Upper lobe of left lung (tissue), 6 donors: ENCODE results near the gene LYPLA2. TPM values are rescaled to one million over a fixed set of nuclear protein-coding genes. Genes with fewer than 3 reads are reported as not detected.

Experiments used
- ATAC-seq, 2 donors: fragments of 200-7000 bp; cut with Tn5 transposase; one replicate each; pipeline ENCODE4 v1.9.1; 2022; ENCODE audit warnings: mild to moderate bottlenecking in 2 of 2, moderate library complexity in 2 of 2; ENCODE audit not compliant: low FRiP score in 2 of 2
- DNase-seq, 2 donors: peaks; one replicate each; pipeline ENCODE4 v3.0.0-alpha.2; 2019 to 2020
- H3K27ac ChIP-seq, 4 donors: fragments of 200-600 bp; sonication (generic); one replicate each; pipeline ENCODE4 v1.5.1; 2016 to 2019
- H3K27me3 ChIP-seq, 4 donors: fragments of 200-600 bp; sonication (generic); one replicate each; pipeline ENCODE4 v1.5.1; 2017 to 2019
- H3K36me3 ChIP-seq, 4 donors: fragments of 200-600 bp; sonication (generic); one replicate each; pipeline ENCODE4 v1.5.1; 2016 to 2019
- H3K4me1 ChIP-seq, 4 donors: fragments of 200-600 bp; sonication (generic); one replicate each; pipeline ENCODE4 v1.5.1; 2018 to 2019
- H3K4me3 ChIP-seq, 4 donors: fragments of 200-600 bp; sonication (generic); one replicate each; pipeline ENCODE4 v1.5.1; 2017 to 2019; ENCODE audit warnings: mild to moderate bottlenecking in 2 of 4, moderate library complexity in 1 of 4
- H3K9me3 ChIP-seq, 4 donors: fragments of 200-600 bp; sonication (generic); one replicate each; pipeline ENCODE4 v1.5.1; 2018 to 2019
- EP300 ChIP-seq, 4 donors: sonication (generic); formaldehyde crosslinking; IDR thresholded peaks; one replicate each; pipeline ENCODE4 v1.5.1; 2017; ENCODE audit warnings: antibody characterized with exemption in 4 of 4, control low read depth in 2 of 4
- POLR2A ChIP-seq, 4 donors: fragments of 450-650 bp; IDR thresholded peaks; one replicate each; pipeline ENCODE4 v1.5.1; 2016 to 2017; ENCODE audit warnings: antibody characterized with exemption in 4 of 4, mild to moderate bottlenecking in 2 of 4
- POLR2AphosphoS5 ChIP-seq, 2 donors: sonication (generic); formaldehyde crosslinking; IDR thresholded peaks; one replicate each; pipeline ENCODE4 v1.5.1; 2017; ENCODE audit warnings: antibody characterized with exemption in 2 of 2
- whole genome bisulfite sequencing, 2 donors: methylation state at CpG; one replicate each; pipeline ENCODE4 v1.1.5; 2017 to 2018; 5-methylcytosine and 5-hydroxymethylcytosine counted together
- total RNA-seq, 6 donors: library from RNA; depleted of rRNA in 4 of 6; stranded (reverse); fragments of >200 nt in 4 of 6; gene quantifications; one replicate each; pipeline versions ENCODE4 v1.1.0 to v1.2.1, GENCODE V29; 2016 to 2021
- TF ChIP-seq, protein P1 (sequence below), 6 experiments: fragments of 450-650 bp in 4 of 6; fragments of 200-600 bp in 2 of 6; sonication (generic) in 2 of 6; IDR thresholded peaks; one replicate each; pipeline ENCODE4 v1.5.1; 2016 to 2019; ENCODE audit warnings: antibody characterized with exemption in 6 of 6
- donor health status: DM: no; HTN: no; CAD: no; lungs with moderate emphysema.
- donor health status: DM: no; HTN: yes; CAD: no; lungs with severe emphysema.

The LYPLA2 gene
- total RNA-seq, 6 donors from 2014 or later: 38.5 to 84.1 (median 59.9) TPM

DNA sequence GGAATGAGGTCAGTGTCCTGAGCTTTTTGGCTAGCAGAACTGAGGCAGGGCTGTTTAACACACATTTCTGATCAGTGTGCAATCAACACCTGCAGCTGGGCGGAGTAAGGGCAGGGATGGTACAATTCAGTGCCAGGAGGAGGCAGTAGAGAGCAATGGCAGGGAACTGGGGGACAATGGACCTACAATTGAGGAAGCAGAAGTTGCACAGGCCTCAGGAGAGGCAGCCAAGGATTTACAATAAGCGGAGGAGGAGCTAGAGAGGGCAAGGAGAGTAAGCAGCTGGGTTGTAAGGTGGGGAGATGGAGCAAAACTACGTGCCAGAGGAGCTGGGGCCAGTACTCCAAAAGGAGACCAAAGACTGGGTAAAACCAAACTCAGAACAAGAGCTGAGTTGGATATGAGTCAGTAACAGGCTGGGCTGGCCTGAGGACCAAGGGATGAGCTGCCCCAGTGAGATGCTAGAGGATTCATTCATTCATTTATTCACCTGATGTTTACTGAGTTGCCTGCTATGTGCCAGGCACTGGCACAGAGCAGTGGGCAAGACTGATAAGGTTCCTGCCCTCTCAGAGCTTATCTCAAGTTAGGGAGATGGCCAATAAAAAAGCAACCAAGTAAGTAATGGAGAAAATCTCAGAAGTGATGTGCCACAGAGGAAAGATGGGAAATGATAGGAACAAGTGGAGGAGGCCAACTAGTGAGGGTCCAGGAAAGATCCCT, 20.0 kb downstream of the LYPLA2 start:
- WGBS, 2 donors: 51 to 59% methylated on average over 3 of the region's 3 CpGs
- peak in 1 of 2 donors; percentile 71 for DNase-seq
- peaks cover 0 to 63% (median 33%) of the 10 kb centered on the region in 4 donors for H3K36me3 ChIP-seq
- H3K27me3 ChIP-seq: no peaks in the 10 kb centered on the region
- ATAC-seq: peak; percentile 82 to 89
- peak overlapping the region in 1 of 4 donors; percentile 57 for H3K27ac ChIP-seq
- H3K4me1 ChIP-seq: peaks cover 0 to 13% (median 5%) of the 10 kb centered on the region in 4 donors
- no peak overlapping the region for H3K4me3 ChIP-seq
- H3K9me3 ChIP-seq: no peaks in the 10 kb centered on the region
- TF ChIP-seq, protein P1, sequence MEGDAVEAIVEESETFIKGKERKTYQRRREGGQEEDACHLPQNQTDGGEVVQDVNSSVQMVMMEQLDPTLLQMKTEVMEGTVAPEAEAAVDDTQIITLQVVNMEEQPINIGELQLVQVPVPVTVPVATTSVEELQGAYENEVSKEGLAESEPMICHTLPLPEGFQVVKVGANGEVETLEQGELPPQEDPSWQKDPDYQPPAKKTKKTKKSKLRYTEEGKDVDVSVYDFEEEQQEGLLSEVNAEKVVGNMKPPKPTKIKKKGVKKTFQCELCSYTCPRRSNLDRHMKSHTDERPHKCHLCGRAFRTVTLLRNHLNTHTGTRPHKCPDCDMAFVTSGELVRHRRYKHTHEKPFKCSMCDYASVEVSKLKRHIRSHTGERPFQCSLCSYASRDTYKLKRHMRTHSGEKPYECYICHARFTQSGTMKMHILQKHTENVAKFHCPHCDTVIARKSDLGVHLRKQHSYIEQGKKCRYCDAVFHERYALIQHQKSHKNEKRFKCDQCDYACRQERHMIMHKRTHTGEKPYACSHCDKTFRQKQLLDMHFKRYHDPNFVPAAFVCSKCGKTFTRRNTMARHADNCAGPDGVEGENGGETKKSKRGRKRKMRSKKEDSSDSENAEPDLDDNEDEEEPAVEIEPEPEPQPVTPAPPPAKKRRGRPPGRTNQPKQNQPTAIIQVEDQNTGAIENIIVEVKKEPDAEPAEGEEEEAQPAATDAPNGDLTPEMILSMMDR (IDR thresholded peaks at IDR 0.05): peak; percentile 24 to 73 (median 63)
- no peak for TF ChIP-seq EP300 (IDR thresholded peaks at IDR 0.05)

DNA sequence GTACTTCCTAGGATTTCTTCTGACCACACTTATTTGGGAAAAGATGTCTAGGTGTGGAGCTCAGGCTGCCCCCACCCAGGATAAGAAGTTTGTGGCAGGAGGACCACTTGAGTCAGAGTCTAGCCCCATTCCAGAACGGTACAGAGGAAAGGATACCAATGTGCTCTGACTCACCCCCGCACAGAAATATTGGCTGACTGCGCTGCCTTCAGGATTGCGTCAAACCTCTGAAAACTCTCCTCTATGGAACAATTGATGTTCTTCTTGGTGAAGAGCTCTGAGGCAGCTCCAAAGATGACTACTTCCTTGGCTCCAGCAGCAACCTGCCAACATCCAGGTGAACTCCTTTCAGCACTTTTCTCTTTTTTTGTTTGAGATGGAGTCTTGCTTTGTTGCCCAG, 23.1 kb downstream of the LYPLA2 start:
- no peak overlapping the region for H3K4me3 ChIP-seq
- WGBS, 2 donors: 83 to 91% methylated on average over 4 of the region's 4 CpGs
- TF ChIP-seq POLR2AphosphoS5 (IDR thresholded peaks at IDR 0.05) (no peak), POLR2A (IDR thresholded peaks at IDR 0.05) (no peak), EP300 (IDR thresholded peaks at IDR 0.05) (no peak)
- TF ChIP-seq, protein P1 (IDR thresholded peaks at IDR 0.05): no peak
- DNase-seq (no peak), ATAC-seq (no peak)
- H3K27me3 ChIP-seq: no peaks in the 10 kb centered on the region
- H3K27ac ChIP-seq: no peak overlapping the region
- H3K9me3 ChIP-seq: no peaks in the 10 kb centered on the region
- peaks cover 6 to 75% (median 54%) of the 10 kb centered on the region in 4 donors for H3K36me3 ChIP-seq
- peaks cover 0 to 13% (median 5%) of the 10 kb centered on the region in 4 donors for H3K4me1 ChIP-seq

DNA sequence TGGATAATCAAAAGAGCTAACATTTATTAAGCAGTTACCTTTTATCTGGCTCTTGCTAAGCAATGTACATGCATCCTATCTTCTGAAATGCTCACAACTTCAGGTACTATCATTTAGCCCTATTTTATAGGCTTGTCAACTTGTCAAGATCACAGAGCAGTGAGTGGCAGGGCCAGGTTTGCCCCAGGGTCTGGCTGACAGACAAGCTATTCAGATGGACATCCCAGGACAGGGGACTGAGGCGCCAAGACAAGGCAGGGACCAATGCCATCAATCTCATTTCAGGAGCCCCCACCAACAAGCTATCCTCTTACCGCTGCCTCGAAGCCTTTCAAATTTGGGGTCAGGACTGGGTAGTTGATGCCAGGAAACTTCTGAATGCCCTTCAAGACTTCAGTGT, 25.4 kb downstream of the LYPLA2 start:
- Histone ChIP-seq H3K4me3 (no peak overlapping the region), H3K9me3 (no peaks in the 10 kb centered on the region), H3K27me3 (no peaks in the 10 kb centered on the region), H3K4me1 (no peaks in the 10 kb centered on the region), H3K36me3 (peaks cover 6 to 82% (median 57%) of the 10 kb centered on the region in 4 donors), H3K27ac (no peak overlapping the region)
- WGBS, 2 donors: 91% methylated on average over 3 of the region's 3 CpGs; no CpG with 5 or more reads in 1 of the 2 donors
- TF ChIP-seq POLR2A (IDR thresholded peaks at IDR 0.05): no peak
- TF ChIP-seq EP300 (IDR thresholded peaks at IDR 0.05): no peak
- no peak for TF ChIP-seq POLR2AphosphoS5 (IDR thresholded peaks at IDR 0.05)
- TF ChIP-seq, protein P1 (IDR thresholded peaks at IDR 0.05): no peak
- no peak for ATAC-seq
- no peak for DNase-seq

DNA sequence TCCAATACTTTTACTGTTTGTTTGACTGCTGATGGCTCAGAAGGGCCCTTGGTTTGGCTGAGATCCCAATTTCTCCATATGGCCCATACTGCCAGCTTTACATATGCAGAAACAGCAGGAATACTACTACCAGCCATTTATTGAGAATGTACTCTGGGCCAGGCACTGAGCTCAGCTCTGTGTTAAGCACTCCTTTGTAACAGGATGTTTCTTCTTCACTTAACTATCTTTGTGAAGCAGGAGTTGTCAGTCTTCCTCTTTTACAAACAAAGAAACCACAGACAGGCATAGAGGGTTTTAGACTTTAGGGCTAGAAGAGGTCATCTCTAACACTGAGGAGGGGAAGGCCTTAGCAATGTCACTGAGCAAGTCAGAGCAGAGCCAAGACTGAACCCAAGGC, 26.0 kb downstream of the LYPLA2 start:
- no peak overlapping the region for H3K4me3 ChIP-seq
- no peak for TF ChIP-seq EP300 (IDR thresholded peaks at IDR 0.05)
- TF ChIP-seq, protein P1 (IDR thresholded peaks at IDR 0.05): no peak
- TF ChIP-seq POLR2AphosphoS5 (IDR thresholded peaks at IDR 0.05): no peak
- no peak for TF ChIP-seq POLR2A (IDR thresholded peaks at IDR 0.05)
- H3K4me1 ChIP-seq: no peaks in the 10 kb centered on the region
- ATAC-seq (no peak), DNase-seq (no peak)
- no peak overlapping the region for H3K27ac ChIP-seq
- H3K9me3 ChIP-seq: no peaks in the 10 kb centered on the region
- H3K36me3 ChIP-seq: peaks cover 6 to 76% (median 56%) of the 10 kb centered on the region in 4 donors
- no peaks in the 10 kb centered on the region for H3K27me3 ChIP-seq

DNA sequence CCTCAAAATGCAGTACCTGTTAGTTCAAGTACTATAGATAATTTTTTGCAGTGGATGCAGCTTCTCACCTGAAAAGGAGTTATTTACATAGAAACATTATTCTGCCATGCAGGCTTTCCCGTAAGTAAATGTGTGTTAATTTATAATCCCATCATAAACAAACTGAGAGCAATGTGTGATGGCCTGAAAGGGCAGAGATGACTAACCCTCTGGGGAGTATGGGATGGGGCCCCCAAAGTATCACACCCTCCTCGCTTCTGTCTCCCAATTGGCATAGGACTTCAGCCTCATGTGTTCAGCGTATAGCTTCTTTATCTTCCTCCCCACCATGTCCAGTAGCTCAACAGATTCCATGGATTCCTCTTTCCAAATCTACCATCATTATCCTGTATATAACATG, 26.7 kb downstream of the LYPLA2 start:
- H3K9me3 ChIP-seq: no peaks in the 10 kb centered on the region
- no peak for DNase-seq
- no peak for TF ChIP-seq POLR2AphosphoS5 (IDR thresholded peaks at IDR 0.05)
- TF ChIP-seq EP300 (IDR thresholded peaks at IDR 0.05): no peak
- H3K4me1 ChIP-seq: no peaks in the 10 kb centered on the region
- no peak for ATAC-seq
- no peaks in the 10 kb centered on the region for H3K27me3 ChIP-seq
- H3K36me3 ChIP-seq: peaks cover 6 to 69% (median 53%) of the 10 kb centered on the region in 4 donors
- no peak overlapping the region for H3K4me3 ChIP-seq
- H3K27ac ChIP-seq: no peak overlapping the region
- WGBS, 2 donors: 84 to 98% methylated on average over 3 of the region's 3 CpGs
